Mammary epithelial cell (primary cell): Measurements from ENCODE around the gene ABCA9.
"Not testable (repeated sequence)": the region's sequence is repeated elsewhere in the genome, so short reads cannot be mapped to it uniquely, and the experiment has no call there.

Experiments used
- CTCF ChIP-seq, 2 donors: IDR thresholded peaks in 1 of 2; conservative IDR thresholded peaks in 1 of 2; 2 replicates each; pipeline ENCODE4 v1.5.1; 2011 to 2012; ENCODE audit warnings: inconsistent platforms in 2 of 2, low read length in 2 of 2, mild to moderate bottlenecking in 2 of 2, control low read depth in 1 of 2, low read depth in 1 of 2; ENCODE audit not compliant: insufficient read depth in 1 of 2; ENCODE audit errors: extremely low read depth in 1 of 2
- EZH2 ChIP-seq: IDR thresholded peaks from 2 replicates; pipeline ENCODE4 v1.6.1; 2012; ENCODE audit warnings: low read length, inconsistent platforms, borderline replicate concordance

- TF ChIP-seq CTCF (conservative IDR thresholded peaks at IDR 0.05 in 1 of 2, IDR thresholded peaks at IDR 0.05 in 1 of 2; ENCODE audit: extremely low read depth in 1 of 2, insufficient read depth in 1 of 2, low read depth in 1 of 2, low read length in 2 of 2); EZH2: not testable (repeated sequence)
Observed at GRCh38 chr17:68999743-69000142, 61.0 kb downstream of the ABCA9 start.
